ENCODE measurements around the gene TCIRG1.

TCIRG1 gene

GRCh38 chr11:68004551-68005335 lies 34.1 kb upstream of the TCIRG1 start:
- no peak for DNase-seq

- DNase-seq, result no peak
Measured at GRCh38 chr11:68006606-68007166, 32.1 kb upstream of the TCIRG1 start.

GRCh38 chr11:68007498-68008380 lies 31.1 kb upstream of the TCIRG1 start:
- DNase-seq, result no peak

GRCh38 chr11:68008381-68009337 lies 30.2 kb upstream of the TCIRG1 start:
- no peak for DNase-seq

- DNase-seq, result no peak
Measured at GRCh38 chr11:68009391-68010089, 29.3 kb upstream of the TCIRG1 start.

GRCh38 chr11:68010090-68011041 lies 28.5 kb upstream of the TCIRG1 start, which contains the start of gene ALDH3B1:
TSS of gene ALDH3B1 (plus strand) at chr11:68010327. CDS start at chr11:68015298, 4,971 bp downstream.
- DNase-seq, result no peak

- DNase-seq, result no peak
Measured at GRCh38 chr11:68011051-68011943, 27.5 kb upstream of the TCIRG1 start.

GRCh38 chr11:68012044-68012842 lies 26.6 kb upstream of the TCIRG1 start:
- DNase-seq, result no peak

GRCh38 chr11:68012843-68013610 lies 25.8 kb upstream of the TCIRG1 start:
- no peak for DNase-seq

- no peak for DNase-seq
Measured at GRCh38 chr11:68013611-68014156, 25.1 kb upstream of the TCIRG1 start.

- no peak for DNase-seq
Measured at GRCh38 chr11:68014157-68014946, 24.5 kb upstream of the TCIRG1 start.

- no peak for DNase-seq
Measured at GRCh38 chr11:68014947-68015447, 23.8 kb upstream of the TCIRG1 start.

GRCh38 chr11:68015467-68015866 lies 23.4 kb upstream of the TCIRG1 start:
- no peak for DNase-seq

GRCh38 chr11:68016161-68016903 lies 22.5 kb upstream of the TCIRG1 start:
- DNase-seq, result no peak

Data from T-helper 1 cell (primary cell).